ENCODE data around the gene RHNO1. TPM values are rescaled to one million over a fixed set of nuclear protein-coding genes. Genes with fewer than 3 reads are reported as not detected.

Gene RHNO1
- polyA plus RNA-seq, 4 donors: 15.7 to 25.1 (median 19.6) TPM

GRCh38 chr12:2897418-2897817 is 20.4 kb downstream of the RHNO1 start:
- Histone ChIP-seq H3K4me1 (ENCODE audit: control insufficient read depth in 3 of 3, insufficient read depth in 2 of 3, low read depth in 1 of 3, low read length in 2 of 3) (no peaks in the 10 kb centered on the region), H3K27me3 (ENCODE audit: control insufficient read depth in 3 of 3, insufficient read depth in 3 of 3, low read length in 3 of 3) (no peaks in the 10 kb centered on the region), H3K36me3 (ENCODE audit: control insufficient read depth in 3 of 3, insufficient read depth in 2 of 3, low read depth in 1 of 3, low read length in 3 of 3) (no peaks in the 10 kb centered on the region), H3K4me3 (ENCODE audit: low read depth in 1 of 3, low read length in 3 of 3) (no peak overlapping the region), H3K9me3 (ENCODE audit: control insufficient read depth in 2 of 2, insufficient read depth in 1 of 2, low read depth in 1 of 2, low read length in 1 of 2) (no peaks in the 10 kb centered on the region), H3K27ac (ENCODE audit: low read depth in 1 of 3, low read length in 2 of 3) (no peak overlapping the region)
- FAIRE-seq (no peak), DNase-seq (no peak)
- 94 to 99% (median 95%) methylated on average over 5 of the region's 5 CpGs for WGBS, 3 donors

- WGBS, 3 donors: 93 to 96% (median 93%) methylated on average over 8 of the region's 8 CpGs
- no peak for FAIRE-seq
- Histone ChIP-seq H3K36me3 (ENCODE audit: control insufficient read depth in 3 of 3, insufficient read depth in 2 of 3, low read depth in 1 of 3, low read length in 3 of 3) (no peaks in the 10 kb centered on the region), H3K4me3 (ENCODE audit: low read depth in 1 of 3, low read length in 3 of 3) (no peak overlapping the region), H3K27me3 (ENCODE audit: control insufficient read depth in 3 of 3, insufficient read depth in 3 of 3, low read length in 3 of 3) (no peaks in the 10 kb centered on the region), H3K4me1 (ENCODE audit: control insufficient read depth in 3 of 3, insufficient read depth in 2 of 3, low read depth in 1 of 3, low read length in 2 of 3) (no peaks in the 10 kb centered on the region), H3K27ac (ENCODE audit: low read depth in 1 of 3, low read length in 2 of 3) (no peak overlapping the region), H3K9me3 (ENCODE audit: control insufficient read depth in 2 of 2, insufficient read depth in 1 of 2, low read depth in 1 of 2, low read length in 1 of 2) (no peaks in the 10 kb centered on the region)
- no peak for DNase-seq
Observed at GRCh38 chr12:2900642-2901041, 23.6 kb downstream of the RHNO1 start.

GRCh38 chr12:2902272-2902880 is 25.4 kb downstream of the RHNO1 start:
- Histone ChIP-seq H3K36me3 (ENCODE audit: control insufficient read depth in 3 of 3, insufficient read depth in 2 of 3, low read depth in 1 of 3, low read length in 3 of 3) (no peaks in the 10 kb centered on the region), H3K27me3 (ENCODE audit: control insufficient read depth in 3 of 3, insufficient read depth in 3 of 3, low read length in 3 of 3) (no peaks in the 10 kb centered on the region), H3K9me3 (ENCODE audit: control insufficient read depth in 2 of 2, insufficient read depth in 1 of 2, low read depth in 1 of 2, low read length in 1 of 2) (no peaks in the 10 kb centered on the region), H3K4me3 (ENCODE audit: low read depth in 1 of 3, low read length in 3 of 3) (no peak overlapping the region), H3K27ac (ENCODE audit: low read depth in 1 of 3, low read length in 2 of 3) (no peak overlapping the region), H3K4me1 (ENCODE audit: control insufficient read depth in 3 of 3, insufficient read depth in 2 of 3, low read depth in 1 of 3, low read length in 2 of 3) (no peaks in the 10 kb centered on the region)
- WGBS, 3 donors: 32 to 44% (median 41%) methylated on average over 4 of the region's 4 CpGs
- FAIRE-seq (no peak), DNase-seq (no peak)

- 94 to 97% (median 95%) methylated on average over 2 of the region's 2 CpGs for WGBS, 3 donors
- DNase-seq: no peak
- no peaks in the 10 kb centered on the region for H3K9me3 ChIP-seq (ENCODE audit: control insufficient read depth in 2 of 2, insufficient read depth in 1 of 2, low read depth in 1 of 2, low read length in 1 of 2)
- H3K27ac ChIP-seq (ENCODE audit: low read depth in 1 of 3, low read length in 2 of 3): no peak overlapping the region
- H3K36me3 ChIP-seq (ENCODE audit: control insufficient read depth in 3 of 3, insufficient read depth in 2 of 3, low read depth in 1 of 3, low read length in 3 of 3): no peaks in the 10 kb centered on the region
- no peak overlapping the region for H3K4me3 ChIP-seq (ENCODE audit: low read depth in 1 of 3, low read length in 3 of 3)
- H3K27me3 ChIP-seq (ENCODE audit: control insufficient read depth in 3 of 3, insufficient read depth in 3 of 3, low read length in 3 of 3): no peaks in the 10 kb centered on the region
- no peak for FAIRE-seq
- H3K4me1 ChIP-seq (ENCODE audit: control insufficient read depth in 3 of 3, insufficient read depth in 2 of 3, low read depth in 1 of 3, low read length in 2 of 3): no peaks in the 10 kb centered on the region
Observed at GRCh38 chr12:2904260-2904659, 27.2 kb downstream of the RHNO1 start.

- no peak overlapping the region for H3K27ac ChIP-seq (ENCODE audit: low read depth in 1 of 3, low read length in 2 of 3)
- peaks cover 0 to 10% (median 2%) of the 10 kb centered on the region in 3 donors for H3K36me3 ChIP-seq (ENCODE audit: control insufficient read depth in 3 of 3, insufficient read depth in 2 of 3, low read depth in 1 of 3, low read length in 3 of 3)
- 93 to 97% (median 95%) methylated on average over 3 of the region's 3 CpGs for WGBS, 3 donors
- H3K4me3 ChIP-seq (ENCODE audit: low read depth in 1 of 3, low read length in 3 of 3): no peak overlapping the region
- no peaks in the 10 kb centered on the region for H3K4me1 ChIP-seq (ENCODE audit: control insufficient read depth in 3 of 3, insufficient read depth in 2 of 3, low read depth in 1 of 3, low read length in 2 of 3)
- FAIRE-seq (no peak), DNase-seq (no peak)
- no peaks in the 10 kb centered on the region for H3K9me3 ChIP-seq (ENCODE audit: control insufficient read depth in 2 of 2, insufficient read depth in 1 of 2, low read depth in 1 of 2, low read length in 1 of 2)
- no peaks in the 10 kb centered on the region for H3K27me3 ChIP-seq (ENCODE audit: control insufficient read depth in 3 of 3, insufficient read depth in 3 of 3, low read length in 3 of 3)
Observed at GRCh38 chr12:2912216-2912575, 35.2 kb downstream of the RHNO1 start.

GRCh38 chr12:2919249-2919648 is 42.2 kb downstream of the RHNO1 start:
- no peak for DNase-seq
- no peak for FAIRE-seq
- WGBS, 3 donors: 69 to 91% (median 90%) methylated on average over 2 of the region's 2 CpGs
- H3K9me3 ChIP-seq (ENCODE audit: control insufficient read depth in 2 of 2, insufficient read depth in 1 of 2, low read depth in 1 of 2, low read length in 1 of 2): no peaks in the 10 kb centered on the region
- no peaks in the 10 kb centered on the region for H3K27me3 ChIP-seq (ENCODE audit: control insufficient read depth in 3 of 3, insufficient read depth in 3 of 3, low read length in 3 of 3)
- no peak overlapping the region for H3K27ac ChIP-seq (ENCODE audit: low read depth in 1 of 3, low read length in 2 of 3)
- H3K36me3 ChIP-seq (ENCODE audit: control insufficient read depth in 3 of 3, insufficient read depth in 2 of 3, low read depth in 1 of 3, low read length in 3 of 3): peaks cover 0 to 19% (median 2%) of the 10 kb centered on the region in 3 donors
- H3K4me3 ChIP-seq (ENCODE audit: low read depth in 1 of 3, low read length in 3 of 3): no peak overlapping the region
- no peaks in the 10 kb centered on the region for H3K4me1 ChIP-seq (ENCODE audit: control insufficient read depth in 3 of 3, insufficient read depth in 2 of 3, low read depth in 1 of 3, low read length in 2 of 3)

GRCh38 chr12:2922329-2922728 is 45.3 kb downstream of the RHNO1 start:
- DNase-seq: no peak
- FAIRE-seq: no peak
- Histone ChIP-seq H3K36me3 (ENCODE audit: control insufficient read depth in 3 of 3, insufficient read depth in 2 of 3, low read depth in 1 of 3, low read length in 3 of 3) (peaks cover 0 to 24% (median 2%) of the 10 kb centered on the region in 3 donors), H3K4me3 (ENCODE audit: low read depth in 1 of 3, low read length in 3 of 3) (no peak overlapping the region), H3K4me1 (ENCODE audit: control insufficient read depth in 3 of 3, insufficient read depth in 2 of 3, low read depth in 1 of 3, low read length in 2 of 3) (no peaks in the 10 kb centered on the region), H3K27me3 (ENCODE audit: control insufficient read depth in 3 of 3, insufficient read depth in 3 of 3, low read length in 3 of 3) (no peaks in the 10 kb centered on the region), H3K9me3 (ENCODE audit: control insufficient read depth in 2 of 2, insufficient read depth in 1 of 2, low read depth in 1 of 2, low read length in 1 of 2) (no peaks in the 10 kb centered on the region), H3K27ac (ENCODE audit: low read depth in 1 of 3, low read length in 2 of 3) (no peak overlapping the region)
- WGBS, 3 donors: 94 to 98% (median 95%) methylated on average over 2 of the region's 2 CpGs

- 96 to 99% (median 97%) methylated on average over 9 of the region's 9 CpGs for WGBS, 3 donors
- FAIRE-seq: no peak
- H3K36me3 ChIP-seq (ENCODE audit: control insufficient read depth in 3 of 3, insufficient read depth in 2 of 3, low read depth in 1 of 3, low read length in 3 of 3): peaks cover 0 to 24% (median 2%) of the 10 kb centered on the region in 3 donors
Observed at GRCh38 chr12:2923057-2923456, 46.0 kb downstream of the RHNO1 start.

GRCh38 chr12:2924019-2924418 is 47.0 kb downstream of the RHNO1 start:
- H3K4me3 ChIP-seq (ENCODE audit: low read depth in 1 of 3, low read length in 3 of 3): no peak overlapping the region
- FAIRE-seq: no peak
- H3K9me3 ChIP-seq (ENCODE audit: control insufficient read depth in 2 of 2, insufficient read depth in 1 of 2, low read depth in 1 of 2, low read length in 1 of 2): no peaks in the 10 kb centered on the region
- 94 to 95% (median 95%) methylated on average over 3 of the region's 3 CpGs for WGBS, 3 donors
- DNase-seq: no peak
- no peak overlapping the region for H3K27ac ChIP-seq (ENCODE audit: low read depth in 1 of 3, low read length in 2 of 3)
- no peaks in the 10 kb centered on the region for H3K4me1 ChIP-seq (ENCODE audit: control insufficient read depth in 3 of 3, insufficient read depth in 2 of 3, low read depth in 1 of 3, low read length in 2 of 3)
- H3K27me3 ChIP-seq (ENCODE audit: control insufficient read depth in 3 of 3, insufficient read depth in 3 of 3, low read length in 3 of 3): no peaks in the 10 kb centered on the region
- H3K36me3 ChIP-seq (ENCODE audit: control insufficient read depth in 3 of 3, insufficient read depth in 2 of 3, low read depth in 1 of 3, low read length in 3 of 3): peaks cover 0 to 24% (median 2%) of the 10 kb centered on the region in 3 donors

More at GRCh38 chr12:2923057-2923456, 46.0 kb downstream of the RHNO1 start:
- no peaks in the 10 kb centered on the region for H3K4me1 ChIP-seq (ENCODE audit: control insufficient read depth in 3 of 3, insufficient read depth in 2 of 3, low read depth in 1 of 3, low read length in 2 of 3)
- no peak overlapping the region for H3K27ac ChIP-seq (ENCODE audit: low read depth in 1 of 3, low read length in 2 of 3)
- H3K27me3 ChIP-seq (ENCODE audit: control insufficient read depth in 3 of 3, insufficient read depth in 3 of 3, low read length in 3 of 3): no peaks in the 10 kb centered on the region
- DNase-seq: no peak
- H3K9me3 ChIP-seq (ENCODE audit: control insufficient read depth in 2 of 2, insufficient read depth in 1 of 2, low read depth in 1 of 2, low read length in 1 of 2): no peaks in the 10 kb centered on the region
- H3K4me3 ChIP-seq (ENCODE audit: low read depth in 1 of 3, low read length in 3 of 3): no peak overlapping the region

All from small intestine (tissue), 7 donors.